IPS-18a (cell line): ENCODE measurements around the gene TXNDC16.
"Not testable (repeated sequence)": the region's sequence is repeated elsewhere in the genome, so short reads cannot be mapped to it uniquely, and the experiment has no call there.

Experiments used
- H3K27ac ChIP-seq: one replicate; pipeline ENCODE4 v1.5.1; 2013; ENCODE audit warnings: low read length
- H3K27me3 ChIP-seq: one replicate; pipeline ENCODE4 v1.6.1; 2013; ENCODE audit warnings: mild to moderate bottlenecking, low read length; ENCODE audit not compliant: control insufficient read depth, insufficient read depth
- H3K36me3 ChIP-seq: one replicate; pipeline ENCODE4 v1.6.1; 2013; ENCODE audit warnings: low read depth, low read length; ENCODE audit not compliant: control insufficient read depth
- H3K4me1 ChIP-seq: one replicate; pipeline ENCODE4 v1.6.1; 2013; ENCODE audit warnings: low read depth, low read length; ENCODE audit not compliant: control insufficient read depth
- H3K4me3 ChIP-seq: one replicate; pipeline ENCODE4 v1.5.1; 2013; ENCODE audit warnings: low read length
- H3K9ac ChIP-seq: one replicate; pipeline ENCODE4 v1.6.1; 2013; ENCODE audit warnings: mild to moderate bottlenecking, low read length, moderate library complexity
- H3K9me3 ChIP-seq: one replicate; pipeline ENCODE4 v1.6.1; 2013; ENCODE audit warnings: low read depth, low read length; ENCODE audit not compliant: control insufficient read depth

TXNDC16 gene

GRCh38 chr14:52552063-52552988 is at the start of gene TXNDC16, which contains the start of gene GPR137C:
Gene TXNDC16, minus strand, starts transcription at chr14:52552505. Its CDS starts 8,948 bp downstream, at chr14:52543557.
Gene GPR137C, plus strand, starts transcription at chr14:52552836. Its CDS starts 312 bp downstream, at chr14:52553148.
- H3K4me1 ChIP-seq, result peaks cover 18% of the 10 kb centered on the region
- no peak within 1 kb of the TSS for H3K27ac ChIP-seq
- H3K27me3 ChIP-seq, result peaks cover 12% of the 10 kb centered on the region
- peak within 1 kb of the TSS; percentile 75 for H3K9ac ChIP-seq
- H3K9me3 ChIP-seq, result no peaks in the 10 kb centered on the region
- H3K36me3 ChIP-seq, result no peaks in the 10 kb centered on the region
- H3K4me3 ChIP-seq, result peak within 1 kb of the TSS; percentile 96

- Histone ChIP-seq H3K4me1 (no peaks in the 10 kb centered on the region), H3K9ac (no peak overlapping the region), H3K9me3 (no peaks in the 10 kb centered on the region), H3K4me3 (no peak overlapping the region), H3K36me3 (no peaks in the 10 kb centered on the region), H3K27ac (no peak overlapping the region), H3K27me3 (no peaks in the 10 kb centered on the region)
These were observed 47.7 kb upstream of the TXNDC16 start for GRCh38 chr14:52599974-52600373.

- Histone ChIP-seq H3K9ac (no peak overlapping the region), H3K36me3 (no peaks in the 10 kb centered on the region), H3K4me1 (no peaks in the 10 kb centered on the region), H3K27me3 (no peaks in the 10 kb centered on the region), H3K27ac (no peak overlapping the region), H3K9me3 (no peaks in the 10 kb centered on the region), H3K4me3 (no peak overlapping the region)
These were observed 46.3 kb upstream of the TXNDC16 start for GRCh38 chr14:52598568-52598967.

GRCh38 chr14:52596861-52597260 is 44.6 kb upstream of the TXNDC16 start:
- Histone ChIP-seq H3K27ac (no peak overlapping the region), H3K4me3 (no peak overlapping the region), H3K4me1 (no peaks in the 10 kb centered on the region), H3K9me3 (no peaks in the 10 kb centered on the region), H3K36me3 (no peaks in the 10 kb centered on the region), H3K9ac (no peak overlapping the region), H3K27me3 (no peaks in the 10 kb centered on the region)

- no peaks in the 10 kb centered on the region for H3K27me3 ChIP-seq
- no peaks in the 10 kb centered on the region for H3K4me1 ChIP-seq
- no peak overlapping the region for H3K27ac ChIP-seq
- no peak overlapping the region for H3K4me3 ChIP-seq
- no peaks in the 10 kb centered on the region for H3K36me3 ChIP-seq
- no peak overlapping the region for H3K9ac ChIP-seq
- H3K9me3 ChIP-seq, result no peaks in the 10 kb centered on the region
These were observed 44.0 kb upstream of the TXNDC16 start for GRCh38 chr14:52596320-52596719.

GRCh38 chr14:52590318-52590717 is 38.0 kb upstream of the TXNDC16 start:
- H3K27ac ChIP-seq, result no peak overlapping the region
- H3K9ac ChIP-seq, result no peak overlapping the region
- H3K9me3 ChIP-seq, result no peaks in the 10 kb centered on the region
- no peak overlapping the region for H3K4me3 ChIP-seq
- no peaks in the 10 kb centered on the region for H3K27me3 ChIP-seq
- no peaks in the 10 kb centered on the region for H3K36me3 ChIP-seq
- H3K4me1 ChIP-seq, result no peaks in the 10 kb centered on the region

- H3K9me3 ChIP-seq, result no peaks in the 10 kb centered on the region
- no peaks in the 10 kb centered on the region for H3K4me1 ChIP-seq
- no peak overlapping the region for H3K27ac ChIP-seq
These were observed 37.3 kb upstream of the TXNDC16 start for GRCh38 chr14:52589646-52590045.

GRCh38 chr14:52583544-52583943 is 31.2 kb upstream of the TXNDC16 start:
- Histone ChIP-seq H3K4me1 (no peaks in the 10 kb centered on the region), H3K4me3 (no peak overlapping the region), H3K27me3 (no peaks in the 10 kb centered on the region), H3K36me3 (no peaks in the 10 kb centered on the region), H3K9me3 (no peaks in the 10 kb centered on the region), H3K27ac (no peak overlapping the region), H3K9ac (no peak overlapping the region)

More at GRCh38 chr14:52589646-52590045, 37.3 kb upstream of the TXNDC16 start:
- H3K4me3 ChIP-seq, result no peak overlapping the region
- H3K27me3 ChIP-seq, result no peaks in the 10 kb centered on the region
- H3K9ac ChIP-seq, result no peak overlapping the region
- no peaks in the 10 kb centered on the region for H3K36me3 ChIP-seq

- H3K4me3 ChIP-seq, result no peak overlapping the region
- H3K36me3 ChIP-seq, result no peaks in the 10 kb centered on the region
- H3K27ac ChIP-seq, result no peak overlapping the region
- H3K4me1 ChIP-seq, result no peaks in the 10 kb centered on the region
- H3K9me3 ChIP-seq, result peaks cover 3% of the 10 kb centered on the region
- H3K9ac ChIP-seq, result no peak overlapping the region
- no peaks in the 10 kb centered on the region for H3K27me3 ChIP-seq
These were observed 23.6 kb upstream of the TXNDC16 start for GRCh38 chr14:52575858-52576257.

- not testable (repeated sequence) for H3K4me3 ChIP-seq, H3K9ac ChIP-seq, H3K27me3 ChIP-seq, H3K4me1 ChIP-seq, H3K36me3 ChIP-seq, H3K27ac ChIP-seq, H3K9me3 ChIP-seq
These were observed 16.1 kb upstream of the TXNDC16 start for GRCh38 chr14:52568454-52568853.

- Histone ChIP-seq H3K36me3 (no peaks in the 10 kb centered on the region), H3K4me3 (no peak overlapping the region), H3K9me3 (no peaks in the 10 kb centered on the region), H3K9ac (no peak overlapping the region), H3K27ac (no peak overlapping the region), H3K27me3 (no peaks in the 10 kb centered on the region), H3K4me1 (no peaks in the 10 kb centered on the region)
These were observed 10.8 kb upstream of the TXNDC16 start for GRCh38 chr14:52563120-52563519.

- Histone ChIP-seq H3K9me3 (no peaks in the 10 kb centered on the region), H3K4me1 (peaks cover 5% of the 10 kb centered on the region), H3K9ac (no peak overlapping the region), H3K27me3 (peaks cover 12% of the 10 kb centered on the region), H3K4me3 (no peak overlapping the region), H3K36me3 (no peaks in the 10 kb centered on the region), H3K27ac (no peak overlapping the region)
These were observed 6.4 kb upstream of the TXNDC16 start for GRCh38 chr14:52558688-52559087.
